Erythroblast (primary cell): ENCODE measurements around the gene ZRANB1.

Experiments used
- GATA1 ChIP-seq: IDR thresholded peaks from 2 replicates; pipeline ENCODE4 v1.6.1; 2011; ENCODE audit warnings: low read depth, mild to moderate bottlenecking, control low read depth, low read length, moderate library complexity
- POLR2A ChIP-seq: IDR thresholded peaks from 2 replicates; pipeline ENCODE4 v1.6.1; 2011; ENCODE audit warnings: mild to moderate bottlenecking, low read length

- TF ChIP-seq POLR2A = no peak
- no peak for TF ChIP-seq GATA1
Measured at GRCh38 chr10:124928087-124928486, 13.8 kb upstream of the ZRANB1 start.
